K562 (cell line): ENCODE results near the gene PRRX1. TPM values are rescaled to one million over a fixed set of nuclear protein-coding genes. Genes with fewer than 3 reads are reported as not detected.

ENCODE experiments used
- CREB1 ChIP-seq, 2 experiments: sonication (generic) in 1 of 2; formaldehyde crosslinking in 1 of 2; IDR thresholded peaks; 2 replicates each; pipeline versions ENCODE4 v1.6.1 to v1.8.0; 2012 to 2022; ENCODE audit warnings: inconsistent platforms in 1 of 2, mild to moderate bottlenecking in 1 of 2, missing genetic modification reagents in 1 of 2, moderate library complexity in 1 of 2
- EHMT2 ChIP-seq: fragments of 450-650 bp; IDR thresholded peaks from 2 replicates; pipeline ENCODE4 v1.6.1; 2018; ENCODE audit warnings: antibody characterized with exemption
- NFE2 ChIP-seq: IDR thresholded peaks from 2 replicates; pipeline ENCODE4 v1.6.1; 2014; ENCODE audit warnings: antibody characterized with exemption, low read depth
- TAF15 ChIP-seq: fragments of 200-400 bp; formaldehyde crosslinking; IDR thresholded peaks from 2 replicates; pipeline ENCODE4 v1.6.1; 2017; ENCODE audit warnings: mild to moderate bottlenecking, low read depth, low read length, moderate library complexity
- polyA plus RNA-seq, 8 experiments: library from polyadenylated mRNA; depleted of rRNA in 4 of 8; stranded (reverse) in 5 of 8; unstranded in 3 of 8; fragments of >200 nt; fragmentation: Nextera tagmentation in 2 of 8; fragmentation: Illumina TruSeq in 1 of 8; extraction: Ambion mirVana in 2 of 8; extraction: Trizol in 1 of 8; gene quantifications; 2 replicates each; pipeline versions ENCODE4 v1.2.1 to v1.2.3, GENCODE V29; 2011 to 2014; ENCODE audit warnings: inconsistent platforms in 1 of 8, missing spikeins in 1 of 8
- total RNA-seq, 7 experiments: library from RNA; depleted of rRNA in 6 of 7; stranded (reverse); fragments of >200 nt in 6 of 7; fragmentation: Illumina TruSeq in 2 of 7; extraction: Trizol in 2 of 7; gene quantifications; 2 replicates each; pipeline versions ENCODE4 v1.2.1 to v1.2.3, GENCODE V29; 2011 to 2021; ENCODE audit warnings: low replicate concordance in 1 of 7
- TF ChIP-seq, protein P1 (sequence below): fragments of 200-800 bp; sonication (Bioruptor generic); IDR thresholded peaks from 2 replicates; pipeline ENCODE4 v1.6.1; 2016; ENCODE audit warnings: missing genetic modification characterization, missing compliant biosample characterization

Gene PRRX1
- total and polyA plus RNA-seq, 9 of the 15 experiments (the other 6 are each of a cell fraction or from before 2014, with no cell fraction given) = not detected

DNA sequence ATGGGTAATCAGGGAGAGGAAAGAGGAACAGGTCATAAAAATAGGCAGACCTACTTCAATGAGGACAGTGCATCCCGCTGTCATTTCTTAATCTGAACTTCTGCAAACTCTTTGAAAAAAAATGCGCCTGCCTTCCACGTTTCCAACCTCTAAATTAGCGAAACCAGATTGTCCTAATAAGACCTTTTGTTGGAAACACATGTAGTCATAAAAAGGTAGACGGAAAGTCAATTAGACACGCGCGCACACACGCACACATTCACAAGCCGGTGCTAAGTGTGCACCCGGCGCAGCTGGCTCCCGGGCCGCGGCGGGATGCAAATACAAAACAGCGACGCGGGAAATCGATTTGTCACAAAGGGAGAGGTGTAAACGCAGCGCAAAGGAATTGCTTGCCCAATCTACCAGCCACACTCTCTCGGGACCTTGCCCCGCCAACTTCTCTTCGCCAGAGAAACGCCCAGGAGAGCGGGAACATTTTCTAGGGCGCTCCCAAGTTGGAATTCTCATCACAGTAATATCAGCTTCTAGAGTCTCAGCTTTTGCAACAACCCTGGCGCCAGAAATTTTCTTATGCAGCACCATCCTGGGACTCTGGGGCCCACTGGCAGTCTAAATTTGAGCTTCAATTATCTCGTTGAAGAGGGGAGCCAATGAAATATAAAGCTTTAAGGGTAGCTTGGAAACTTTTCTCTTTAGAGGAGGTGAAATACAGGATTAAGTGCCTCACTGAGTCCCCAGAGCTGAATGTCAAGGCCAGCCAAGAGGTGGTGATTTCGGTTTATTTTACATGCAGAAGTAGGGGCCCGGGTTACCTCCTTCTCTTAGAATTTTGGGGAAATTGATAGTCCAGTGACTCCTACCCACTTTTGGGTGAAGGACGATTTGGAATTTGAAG, 4.5 kb downstream of the PRRX1 start (continued):
- TF ChIP-seq, protein P1, sequence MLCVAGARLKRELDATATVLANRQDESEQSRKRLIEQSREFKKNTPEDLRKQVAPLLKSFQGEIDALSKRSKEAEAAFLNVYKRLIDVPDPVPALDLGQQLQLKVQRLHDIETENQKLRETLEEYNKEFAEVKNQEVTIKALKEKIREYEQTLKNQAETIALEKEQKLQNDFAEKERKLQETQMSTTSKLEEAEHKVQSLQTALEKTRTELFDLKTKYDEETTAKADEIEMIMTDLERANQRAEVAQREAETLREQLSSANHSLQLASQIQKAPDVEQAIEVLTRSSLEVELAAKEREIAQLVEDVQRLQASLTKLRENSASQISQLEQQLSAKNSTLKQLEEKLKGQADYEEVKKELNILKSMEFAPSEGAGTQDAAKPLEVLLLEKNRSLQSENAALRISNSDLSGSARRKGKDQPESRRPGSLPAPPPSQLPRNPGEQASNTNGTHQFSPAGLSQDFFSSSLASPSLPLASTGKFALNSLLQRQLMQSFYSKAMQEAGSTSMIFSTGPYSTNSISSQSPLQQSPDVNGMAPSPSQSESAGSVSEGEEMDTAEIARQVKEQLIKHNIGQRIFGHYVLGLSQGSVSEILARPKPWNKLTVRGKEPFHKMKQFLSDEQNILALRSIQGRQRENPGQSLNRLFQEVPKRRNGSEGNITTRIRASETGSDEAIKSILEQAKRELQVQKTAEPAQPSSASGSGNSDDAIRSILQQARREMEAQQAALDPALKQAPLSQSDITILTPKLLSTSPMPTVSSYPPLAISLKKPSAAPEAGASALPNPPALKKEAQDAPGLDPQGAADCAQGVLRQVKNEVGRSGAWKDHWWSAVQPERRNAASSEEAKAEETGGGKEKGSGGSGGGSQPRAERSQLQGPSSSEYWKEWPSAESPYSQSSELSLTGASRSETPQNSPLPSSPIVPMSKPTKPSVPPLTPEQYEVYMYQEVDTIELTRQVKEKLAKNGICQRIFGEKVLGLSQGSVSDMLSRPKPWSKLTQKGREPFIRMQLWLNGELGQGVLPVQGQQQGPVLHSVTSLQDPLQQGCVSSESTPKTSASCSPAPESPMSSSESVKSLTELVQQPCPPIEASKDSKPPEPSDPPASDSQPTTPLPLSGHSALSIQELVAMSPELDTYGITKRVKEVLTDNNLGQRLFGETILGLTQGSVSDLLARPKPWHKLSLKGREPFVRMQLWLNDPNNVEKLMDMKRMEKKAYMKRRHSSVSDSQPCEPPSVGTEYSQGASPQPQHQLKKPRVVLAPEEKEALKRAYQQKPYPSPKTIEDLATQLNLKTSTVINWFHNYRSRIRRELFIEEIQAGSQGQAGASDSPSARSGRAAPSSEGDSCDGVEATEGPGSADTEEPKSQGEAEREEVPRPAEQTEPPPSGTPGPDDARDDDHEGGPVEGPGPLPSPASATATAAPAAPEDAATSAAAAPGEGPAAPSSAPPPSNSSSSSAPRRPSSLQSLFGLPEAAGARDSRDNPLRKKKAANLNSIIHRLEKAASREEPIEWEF (CRISPR knock-in tag) = no peak
- TF ChIP-seq EHMT2 = no peak
- TF ChIP-seq TAF15 = no peak
- no peak for TF ChIP-seq CREB1 (IDR thresholded peaks at IDR 0.05)
- no peak for TF ChIP-seq CREB1 (CRISPR knock-in tag; IDR thresholded peaks at IDR 0.05)
- no peak for TF ChIP-seq NFE2
